HFFc6 (cell line): ENCODE results near the gene GIPC3. TPM values are rescaled to one million over a fixed set of nuclear protein-coding genes. Genes with fewer than 3 reads are reported as not detected.

Experiments
- DNase-seq: peaks from one replicate; pipeline ENCODE4 v3.0.0-alpha.2; 2018
- H3K27ac Mint-ChIP-seq: 2 replicates; pipeline ENCODE4 v1.8.0; 2020; ENCODE audit warnings: mild to moderate bottlenecking, mixed read lengths
- H3K27me3 Mint-ChIP-seq: 2 replicates; pipeline ENCODE4 v1.8.0; 2021; ENCODE audit warnings: mild to moderate bottlenecking, moderate library complexity, mixed read lengths; ENCODE audit not compliant: insufficient read depth
- H3K36me3 Mint-ChIP-seq: 2 replicates; pipeline ENCODE4 v1.8.0; 2021; ENCODE audit warnings: low read depth, mixed read lengths
- H3K4me1 Mint-ChIP-seq: 2 replicates; pipeline ENCODE4 v1.8.0; 2020; ENCODE audit warnings: low read depth, mixed read lengths
- H3K4me3 Mint-ChIP-seq: 2 replicates; pipeline ENCODE4 v1.8.0; 2020; ENCODE audit warnings: mild to moderate bottlenecking, moderate library complexity, mixed read lengths
- H3K9me3 Mint-ChIP-seq: 2 replicates; pipeline ENCODE4 v1.8.0; 2020; ENCODE audit warnings: mild to moderate bottlenecking, mixed read lengths
- CTCF ChIP-seq: fragments of 200-600 bp; sonication (generic); IDR thresholded peaks from 2 replicates; pipeline ENCODE4 v1.5.0; 2021; ENCODE audit warnings: antibody characterized with exemption, mild to moderate bottlenecking
- long read RNA-seq: library from polyadenylated mRNA; unstranded; transcript quantifications from one replicate; pipeline ENCODE4 v2.0.0, GENCODE V29; 2019
- total RNA-seq, 6 experiments: library from RNA; stranded (reverse); fragmentation: NEBNext Ultra II Directional; extraction: Animal tissue kit (Norgen Biotek cat#: 25700); gene quantifications; 2 replicates in 1 of 6; 3 replicates in 5 of 6; pipeline ENCODE4 v1.2.3, GENCODE V29; 2021

Gene GIPC3
- under 1 TPM in 4 of 6 experiments, not detected in 2; 0.10 to 0.17 (median 0.11) TPM for total RNA-seq
- long read RNA-seq = 0 reads

DNA sequence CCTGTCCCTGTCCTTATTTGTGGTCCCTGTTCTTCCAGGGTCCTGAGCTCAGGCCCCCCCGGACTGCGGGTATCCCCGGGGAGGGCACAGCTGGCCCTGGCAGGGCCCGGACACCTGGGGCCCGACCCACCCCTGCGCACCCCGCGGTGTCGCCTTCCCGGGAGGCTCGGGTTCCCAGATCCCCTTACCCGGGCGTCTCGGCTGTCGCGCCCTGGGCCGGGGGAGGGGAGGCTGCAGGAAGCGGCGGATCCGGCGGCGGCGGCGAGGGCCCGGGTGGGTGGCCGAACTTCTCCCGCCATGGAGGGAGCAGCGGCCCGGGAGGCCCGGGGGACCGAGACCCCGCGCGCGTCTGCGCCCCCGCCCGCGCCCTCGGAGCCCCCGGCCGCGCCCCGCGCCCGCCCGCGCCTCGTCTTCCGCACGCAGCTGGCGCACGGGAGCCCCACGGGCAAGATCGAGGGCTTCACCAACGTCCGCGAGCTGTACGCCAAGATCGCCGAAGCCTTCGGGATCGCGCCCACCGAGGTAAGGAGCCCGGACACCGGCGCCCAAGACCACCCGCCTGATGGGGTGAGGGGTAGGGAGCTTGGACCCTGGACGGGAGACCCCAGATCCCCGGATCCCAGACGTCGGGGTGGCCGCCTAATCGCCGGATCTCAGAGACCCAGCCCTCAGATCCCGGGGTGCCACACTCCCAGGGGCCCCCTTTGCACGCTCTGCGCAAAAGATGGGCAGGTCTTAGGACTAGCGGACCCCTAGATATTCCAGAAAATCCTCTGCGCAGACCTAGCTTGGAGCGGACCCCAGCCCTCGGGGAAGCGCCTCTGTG lies at the start of gene GIPC3:
Gene GIPC3 (plus strand): TSS at position 178 of the 826 bp plus-strand sequence. CDS start 120 bp downstream, at position 298.
- TF ChIP-seq CTCF = no peak
- no peaks in the 10 kb centered on the region for H3K36me3 Mint-ChIP-seq
- no peak within 1 kb of the TSS for H3K4me3 Mint-ChIP-seq
- no peaks in the 10 kb centered on the region; the same call in 1 of the 2 replicates for H3K9me3 Mint-ChIP-seq
- H3K4me1 Mint-ChIP-seq = peaks cover 5% of the 10 kb centered on the region
- no peak within 1 kb of the TSS for H3K27ac Mint-ChIP-seq
- no peak for DNase-seq
- peaks cover 4% of the 10 kb centered on the region for H3K27me3 Mint-ChIP-seq

DNA sequence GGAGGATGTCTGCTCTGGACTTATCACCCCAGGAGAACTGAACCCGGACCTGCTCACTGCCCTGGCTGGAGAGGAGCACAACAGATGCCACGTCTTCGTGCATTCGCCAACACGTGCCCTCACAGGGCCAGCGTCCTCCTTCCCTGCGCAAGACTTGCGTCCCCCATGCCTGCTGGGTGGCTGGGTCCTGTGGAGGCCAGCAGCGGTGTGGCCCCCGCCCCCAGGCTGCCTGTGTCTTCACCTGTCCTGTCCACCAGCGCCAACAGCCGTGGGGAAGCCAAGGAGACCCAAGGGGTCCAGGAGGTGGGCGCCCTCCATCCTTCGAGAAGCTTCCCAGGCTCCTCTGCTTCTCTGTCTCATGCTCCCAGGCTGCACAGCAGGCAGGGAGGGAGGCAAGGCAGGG lies 49.7 kb upstream of the GIPC3 start:
- TF ChIP-seq CTCF = no peak
- Mint-ChIP-seq H3K27ac (no peak overlapping the region), H3K4me1 (no peaks in the 10 kb centered on the region), H3K27me3 (peaks cover 6% of the 10 kb centered on the region), H3K4me3 (no peak overlapping the region), H3K9me3 (no peaks in the 10 kb centered on the region), H3K36me3 (peaks cover 9% of the 10 kb centered on the region)
- no peak for DNase-seq

DNA sequence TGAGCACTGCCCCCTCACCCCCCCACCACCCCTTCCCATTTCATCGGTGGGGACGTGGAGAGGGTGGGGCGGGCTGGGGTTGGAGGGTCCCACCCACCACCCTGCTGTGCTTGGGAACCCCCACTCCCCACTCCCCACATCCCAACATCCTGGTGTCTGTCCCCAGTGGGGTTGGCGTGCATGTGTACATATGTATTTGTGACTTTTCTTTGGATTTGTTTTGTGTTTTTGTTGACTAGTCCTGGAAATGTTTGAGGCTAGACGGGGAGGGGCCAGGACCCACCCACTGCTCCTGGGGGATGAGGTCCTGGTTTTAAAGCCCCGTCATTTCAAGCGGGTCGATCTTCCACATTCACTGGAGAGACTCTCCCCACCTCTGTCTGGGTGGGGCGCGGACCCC lies 49.3 kb upstream of the GIPC3 start:
- no peak overlapping the region for H3K27ac Mint-ChIP-seq
- no peak for TF ChIP-seq CTCF
- H3K36me3 Mint-ChIP-seq = peaks cover 9% of the 10 kb centered on the region
- H3K4me1 Mint-ChIP-seq = no peaks in the 10 kb centered on the region
- no peak for DNase-seq
- no peak overlapping the region for H3K4me3 Mint-ChIP-seq
- no peaks in the 10 kb centered on the region for H3K9me3 Mint-ChIP-seq
- peaks cover 6% of the 10 kb centered on the region for H3K27me3 Mint-ChIP-seq

- peaks cover 6% of the 10 kb centered on the region for H3K27me3 Mint-ChIP-seq
- peaks cover 9% of the 10 kb centered on the region for H3K36me3 Mint-ChIP-seq
- H3K27ac Mint-ChIP-seq = no peak overlapping the region
- H3K9me3 Mint-ChIP-seq = no peaks in the 10 kb centered on the region
- DNase-seq = no peak
- H3K4me3 Mint-ChIP-seq = no peak overlapping the region
- no peaks in the 10 kb centered on the region for H3K4me1 Mint-ChIP-seq
- TF ChIP-seq CTCF = no peak
These were observed 48.7 kb upstream of the GIPC3 start for GRCh38 chr19:3536429-3537100.

DNA sequence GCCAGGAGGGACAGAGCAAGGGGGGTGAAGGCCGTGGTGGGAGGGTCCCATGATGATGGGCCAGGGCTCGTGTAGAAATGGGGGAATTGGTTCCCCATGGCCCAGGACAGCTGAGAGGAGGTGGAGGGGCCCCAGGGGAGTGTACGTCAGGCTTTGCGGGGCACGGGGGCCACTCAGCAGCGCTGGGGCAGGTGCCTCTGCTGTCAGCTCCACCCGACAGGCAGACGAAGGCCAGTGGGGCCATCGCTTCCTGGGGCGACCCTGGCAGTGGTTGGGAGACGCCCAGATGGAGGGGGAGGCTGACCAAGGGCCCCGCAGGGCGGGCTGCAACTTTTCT lies 48.2 kb upstream of the GIPC3 start:
- no peak for DNase-seq
- H3K36me3 Mint-ChIP-seq = peaks cover 9% of the 10 kb centered on the region

More for the DNA sequence above, 48.2 kb upstream of the GIPC3 start:
- TF ChIP-seq CTCF = no peak
- Mint-ChIP-seq H3K4me1 (no peaks in the 10 kb centered on the region), H3K27me3 (peaks cover 6% of the 10 kb centered on the region), H3K27ac (peak overlapping the region; percentile 28; the same call in 1 of the 2 replicates), H3K9me3 (no peaks in the 10 kb centered on the region), H3K4me3 (no peak overlapping the region)
